Bronchial epithelial cell (primary cell): ENCODE measurements around the gene DUOX2. TPM values are rescaled to one million over a fixed set of nuclear protein-coding genes. Genes with fewer than 3 reads are reported as not detected.

Source experiments
- DNase-seq: peaks from one replicate; pipeline ENCODE4 v3.0.0-alpha.2; 2010; ENCODE audit warnings: low read depth
- FAIRE-seq: peaks from 2 replicates; lab custom pipeline; 2011; peaks lifted over from hg19 to GRCh38; lab: Jason Lieb, UNC
- H3K27me3 ChIP-seq: 2 replicates; pipeline ENCODE4 v1.5.1; 2011; ENCODE audit warnings: low read length; ENCODE audit not compliant: control insufficient read depth, insufficient read depth
- H3K36me3 ChIP-seq: 2 replicates; pipeline ENCODE4 v1.5.1; 2011; ENCODE audit warnings: low read length; ENCODE audit not compliant: control insufficient read depth, insufficient read depth
- H3K4me3 ChIP-seq: 2 replicates; pipeline ENCODE4 v1.5.1; 2011; ENCODE audit warnings: mild to moderate bottlenecking, low read depth, low read length, control low read depth
- total RNA-seq: library from RNA; depleted of rRNA; stranded (reverse); fragments of >200 nt; gene quantifications from 2 replicates; pipeline ENCODE4 v1.2.1, GENCODE V29; 2014
- TF ChIP-seq, protein P1 (sequence below): IDR thresholded peaks from 2 replicates; pipeline ENCODE4 v1.5.1; 2011; ENCODE audit warnings: mild to moderate bottlenecking, moderate library complexity, low read length, control low read depth, inconsistent platforms; ENCODE audit not compliant: insufficient read depth, severe bottlenecking

Gene DUOX2
- total RNA-seq, 1 donor from 2014 or later = 1.1 TPM

GRCh38 chr15:45099549-45100165 is 14.3 kb downstream of the DUOX2 start:
- Histone ChIP-seq H3K27me3 (no peaks in the 10 kb centered on the region), H3K36me3 (no peaks in the 10 kb centered on the region), H3K4me3 (no peak overlapping the region)
- FAIRE-seq = no peak
- TF ChIP-seq, protein P1, sequence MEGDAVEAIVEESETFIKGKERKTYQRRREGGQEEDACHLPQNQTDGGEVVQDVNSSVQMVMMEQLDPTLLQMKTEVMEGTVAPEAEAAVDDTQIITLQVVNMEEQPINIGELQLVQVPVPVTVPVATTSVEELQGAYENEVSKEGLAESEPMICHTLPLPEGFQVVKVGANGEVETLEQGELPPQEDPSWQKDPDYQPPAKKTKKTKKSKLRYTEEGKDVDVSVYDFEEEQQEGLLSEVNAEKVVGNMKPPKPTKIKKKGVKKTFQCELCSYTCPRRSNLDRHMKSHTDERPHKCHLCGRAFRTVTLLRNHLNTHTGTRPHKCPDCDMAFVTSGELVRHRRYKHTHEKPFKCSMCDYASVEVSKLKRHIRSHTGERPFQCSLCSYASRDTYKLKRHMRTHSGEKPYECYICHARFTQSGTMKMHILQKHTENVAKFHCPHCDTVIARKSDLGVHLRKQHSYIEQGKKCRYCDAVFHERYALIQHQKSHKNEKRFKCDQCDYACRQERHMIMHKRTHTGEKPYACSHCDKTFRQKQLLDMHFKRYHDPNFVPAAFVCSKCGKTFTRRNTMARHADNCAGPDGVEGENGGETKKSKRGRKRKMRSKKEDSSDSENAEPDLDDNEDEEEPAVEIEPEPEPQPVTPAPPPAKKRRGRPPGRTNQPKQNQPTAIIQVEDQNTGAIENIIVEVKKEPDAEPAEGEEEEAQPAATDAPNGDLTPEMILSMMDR = no peak
- DNase-seq = no peak

GRCh38 chr15:45097466-45097865 is 16.5 kb downstream of the DUOX2 start:
- Histone ChIP-seq H3K36me3 (no peaks in the 10 kb centered on the region), H3K4me3 (no peak overlapping the region), H3K27me3 (no peaks in the 10 kb centered on the region)
- FAIRE-seq (no peak), DNase-seq (no peak)
- TF ChIP-seq, protein P1 = no peak

DNA sequence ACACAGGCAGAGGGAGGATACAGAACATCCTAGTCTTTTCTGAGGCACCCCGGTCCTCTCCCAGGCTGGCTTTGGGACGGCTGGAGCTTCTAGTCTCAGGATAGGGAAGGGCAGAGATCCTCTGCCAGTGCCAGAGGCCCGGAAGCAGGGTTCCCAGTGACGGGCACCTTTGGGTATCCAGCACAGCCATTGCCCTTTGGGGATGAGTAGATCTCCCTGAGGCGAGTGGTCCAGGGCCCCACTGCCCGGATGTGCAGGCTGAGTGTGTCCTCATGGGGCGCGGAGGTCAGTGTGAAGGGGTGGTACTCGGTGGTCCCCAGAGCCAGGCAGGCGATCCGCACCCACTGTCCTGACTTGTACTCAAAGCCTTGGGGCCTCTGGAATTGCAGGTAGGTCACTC is 18.3 kb downstream of the DUOX2 start:
- no peaks in the 10 kb centered on the region for H3K27me3 ChIP-seq
- no peak for DNase-seq
- no peak for FAIRE-seq
- TF ChIP-seq, protein P1 = no peak
- H3K36me3 ChIP-seq = no peaks in the 10 kb centered on the region
- no peak overlapping the region for H3K4me3 ChIP-seq

GRCh38 chr15:45094358-45094730 is 19.6 kb downstream of the DUOX2 start:
- TF ChIP-seq, protein P1 = no peak
- no peak overlapping the region for H3K4me3 ChIP-seq
- no peaks in the 10 kb centered on the region for H3K36me3 ChIP-seq
- DNase-seq = no peak
- no peaks in the 10 kb centered on the region for H3K27me3 ChIP-seq
- FAIRE-seq = no peak

GRCh38 chr15:45093622-45094357 is 20.2 kb downstream of the DUOX2 start:
- DNase-seq (no peak), FAIRE-seq (no peak)
- no peaks in the 10 kb centered on the region for H3K36me3 ChIP-seq
- TF ChIP-seq, protein P1 = no peak
- H3K4me3 ChIP-seq = no peak overlapping the region
- H3K27me3 ChIP-seq = no peaks in the 10 kb centered on the region
